HEK293T (cell line): ENCODE measurements around the gene XRCC6.

ENCODE experiments used
- ARNT ChIP-seq: fragments of 450-650 bp; IDR thresholded peaks from 2 replicates; pipeline ENCODE4 v1.6.1; 2017; ENCODE audit warnings: mild to moderate bottlenecking
- BHLHE40 ChIP-seq: fragments of 450-650 bp; IDR thresholded peaks from 2 replicates; pipeline ENCODE4 v1.6.1; 2016; ENCODE audit warnings: mild to moderate bottlenecking, moderate library complexity, borderline replicate concordance
- SP1 ChIP-seq: fragments of 450-650 bp; IDR thresholded peaks from 2 replicates; pipeline ENCODE4 v1.6.1; 2017
- ZNF384 ChIP-seq: fragments of 450-650 bp; IDR thresholded peaks from 2 replicates; pipeline ENCODE4 v1.6.1; 2016

GRCh38 chr22:41589391-41590241 is 31.5 kb upstream of the XRCC6 start, which contains the start of gene PMM1:
- TF ChIP-seq ZNF384 (no peak), ARNT (no peak), SP1 (no peak), BHLHE40 (no peak)
